HG03469 (cell line): ENCODE measurements around the gene DENND5B.
A peak's percentile ranks its signal among the peaks of the same experiment; 100 is the strongest.
"Not testable (repeated sequence)": the region's sequence is repeated elsewhere in the genome, so short reads cannot be mapped to it uniquely, and the experiment has no call there.

ENCODE experiments used
- ATAC-seq: cut with Tn5 transposase; IDR thresholded peaks from one replicate; pipeline ENCODE4 v1.9.1; 2021; ENCODE audit warnings: mild to moderate bottlenecking, moderate library complexity, moderate number of reproducible peaks; ENCODE audit not compliant: unreplicated experiment

Gene DENND5B

GRCh38 chr12:31560516-31560915, 30.4 kb downstream of the DENND5B start:
- ATAC-seq: no peak

GRCh38 chr12:31558521-31558920, 32.4 kb downstream of the DENND5B start:
- ATAC-seq: no peak

DNA sequence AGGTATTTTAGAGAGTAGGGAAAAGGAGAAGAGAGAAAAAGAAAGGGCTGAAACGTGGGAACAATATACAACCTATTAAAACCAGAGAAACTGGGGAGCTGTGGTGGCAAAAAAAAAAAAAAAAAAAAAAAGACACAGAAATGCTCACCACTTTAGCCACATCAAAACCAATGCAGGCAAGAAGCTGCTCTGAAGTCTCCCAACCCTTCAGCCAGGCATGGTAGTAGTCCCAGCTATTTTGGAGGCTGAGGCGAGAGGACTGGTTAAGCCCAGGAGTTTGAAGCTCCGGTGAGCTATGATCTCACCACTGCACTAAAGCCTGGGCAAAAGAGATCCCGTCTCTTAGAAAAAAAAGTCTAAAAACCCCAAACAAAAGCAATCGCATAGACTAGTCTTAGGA, 33.2 kb downstream of the DENND5B start:
- ATAC-seq: no peak

- ATAC-seq: not testable (repeated sequence)
Observed at GRCh38 chr12:31555466-31555865, 35.5 kb downstream of the DENND5B start.

DNA sequence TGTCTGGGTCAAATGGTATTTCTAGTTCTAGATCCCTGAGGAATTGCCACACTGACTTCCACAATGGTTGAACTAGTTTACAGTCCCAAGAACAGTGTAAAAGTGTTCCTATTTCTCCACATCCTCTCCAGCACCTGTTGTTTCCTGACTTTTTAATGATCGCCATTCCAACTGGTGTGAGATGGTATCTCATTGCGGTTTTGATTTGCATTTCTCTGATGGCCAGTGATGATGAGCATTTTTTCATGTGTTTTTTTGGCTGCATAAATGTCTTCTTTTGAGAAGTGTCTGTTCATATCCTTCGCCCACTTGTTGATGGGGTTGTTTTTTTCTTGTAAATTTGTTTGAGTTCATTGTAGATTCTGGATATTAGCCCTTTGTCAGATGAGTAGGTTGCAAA, 40.3 kb downstream of the DENND5B start:
- ATAC-seq: not testable (repeated sequence)

DNA sequence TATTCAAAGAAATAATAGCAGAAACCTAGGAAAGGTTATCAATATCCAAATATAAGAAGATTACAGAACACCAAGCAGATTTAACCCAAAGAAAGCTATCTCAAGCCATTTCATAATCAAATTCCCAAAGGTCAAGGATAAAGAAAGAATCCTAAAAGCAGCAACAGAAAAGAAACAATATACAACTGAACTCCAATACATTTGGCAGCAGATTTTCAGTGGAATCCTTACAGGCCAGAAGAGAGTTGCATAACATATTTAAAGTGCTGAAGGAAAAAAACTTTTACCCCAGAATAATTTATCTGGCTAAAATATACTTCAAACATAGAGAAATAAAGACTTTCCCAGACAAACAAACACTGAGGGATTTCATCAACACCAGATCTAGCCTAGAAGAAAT, 54.3 kb downstream of the DENND5B start:
- ATAC-seq: no peak

DNA sequence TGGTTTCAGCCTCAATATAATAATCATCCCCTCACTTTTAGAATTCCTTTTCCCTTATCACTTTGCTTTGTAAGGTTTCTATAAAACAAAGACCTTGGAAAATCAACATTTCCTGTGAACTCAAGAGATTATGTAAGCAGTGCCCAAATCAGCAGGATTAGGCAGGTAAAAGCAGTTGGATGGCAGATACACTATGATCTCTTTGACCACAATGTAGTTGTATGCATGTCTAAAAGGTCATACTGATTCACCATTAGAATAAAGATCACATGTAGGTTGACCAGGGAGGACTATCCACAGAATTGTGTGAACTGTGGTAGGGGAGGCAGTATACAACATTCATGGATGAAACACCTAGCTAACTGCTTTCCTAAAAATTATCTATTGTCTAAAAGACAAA, 57.5 kb downstream of the DENND5B start:
- no peak for ATAC-seq

GRCh38 chr12:31531893-31532292, 59.0 kb downstream of the DENND5B start:
- ATAC-seq: no peak

DNA sequence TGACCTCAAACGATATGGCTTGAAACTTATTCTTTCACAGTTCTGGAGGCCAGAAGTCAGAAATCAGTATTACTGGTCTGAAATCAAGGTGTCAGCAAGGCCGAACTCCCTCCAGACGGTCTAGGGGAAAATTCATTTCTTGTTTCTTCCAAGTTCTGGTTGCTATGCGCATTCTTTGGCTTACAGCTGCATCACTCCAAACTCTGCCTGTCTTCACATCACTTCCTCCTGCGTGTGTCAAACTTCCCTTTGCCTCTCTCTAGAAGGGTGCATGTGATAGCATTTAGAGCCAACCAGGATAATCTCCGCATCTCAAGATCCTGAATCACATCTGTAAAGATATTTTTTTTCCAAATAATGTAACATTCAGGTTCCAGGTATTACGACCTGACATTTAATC, 62.8 kb downstream of the DENND5B start:
- ATAC-seq: no peak

GRCh38 chr12:31527083-31527482, 63.9 kb downstream of the DENND5B start:
- ATAC-seq: no peak

- no peak for ATAC-seq
Observed at GRCh38 chr12:31526158-31526546, 64.8 kb downstream of the DENND5B start.

DNA sequence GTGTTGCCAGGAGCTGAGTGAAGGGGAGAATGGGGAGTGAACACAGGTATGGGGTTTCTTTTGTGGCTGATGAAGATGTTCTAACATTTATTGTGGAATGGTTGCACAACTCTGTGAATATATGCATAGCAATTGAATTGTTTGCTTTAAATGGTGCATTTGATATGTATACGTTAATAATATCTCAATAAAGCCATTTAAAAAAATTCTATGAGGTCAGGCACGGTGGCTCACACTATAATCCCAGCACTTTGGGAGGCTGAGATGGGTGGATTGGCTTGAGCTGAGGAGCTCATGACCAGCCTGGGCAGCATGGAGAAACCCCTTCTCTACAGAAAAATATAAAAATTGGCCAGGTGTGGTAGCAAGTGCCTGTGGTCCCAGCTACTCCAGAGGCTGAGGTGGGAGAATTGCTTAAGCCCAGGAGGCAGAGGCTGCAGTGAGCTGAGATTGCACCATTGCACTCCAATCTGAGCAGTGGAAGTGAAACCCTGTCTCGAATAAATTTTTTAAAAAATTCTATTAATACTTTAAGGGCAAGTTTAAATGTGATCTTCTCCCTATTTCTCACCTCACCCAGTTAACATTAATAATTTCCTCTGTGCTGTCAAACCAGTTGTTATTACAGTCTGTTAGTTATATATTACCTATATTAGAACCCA, 65.3 kb downstream of the DENND5B start:
- ATAC-seq: no peak

GRCh38 chr12:31524791-31525495, 66.0 kb downstream of the DENND5B start:
- peak; percentile 94 for ATAC-seq

DNA sequence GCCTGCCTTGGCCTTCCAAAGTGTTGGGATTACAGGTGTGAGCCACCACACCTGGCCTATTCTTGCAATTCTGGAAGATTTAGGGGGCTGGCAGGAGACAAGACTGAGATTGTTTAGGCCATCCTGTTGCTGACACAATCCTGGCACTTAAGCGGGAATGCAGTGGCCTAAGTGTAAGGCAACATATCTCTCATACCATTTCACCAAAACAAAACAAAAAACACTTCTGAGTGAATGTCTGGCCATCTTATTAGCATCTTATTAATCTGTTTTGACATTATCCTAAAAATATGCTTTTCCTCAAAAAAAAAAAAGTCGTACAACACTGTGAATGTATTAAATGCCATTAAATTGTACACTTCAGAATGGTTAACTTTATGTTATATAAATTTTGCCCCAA, 67.6 kb downstream of the DENND5B start:
- no peak for ATAC-seq

DNA sequence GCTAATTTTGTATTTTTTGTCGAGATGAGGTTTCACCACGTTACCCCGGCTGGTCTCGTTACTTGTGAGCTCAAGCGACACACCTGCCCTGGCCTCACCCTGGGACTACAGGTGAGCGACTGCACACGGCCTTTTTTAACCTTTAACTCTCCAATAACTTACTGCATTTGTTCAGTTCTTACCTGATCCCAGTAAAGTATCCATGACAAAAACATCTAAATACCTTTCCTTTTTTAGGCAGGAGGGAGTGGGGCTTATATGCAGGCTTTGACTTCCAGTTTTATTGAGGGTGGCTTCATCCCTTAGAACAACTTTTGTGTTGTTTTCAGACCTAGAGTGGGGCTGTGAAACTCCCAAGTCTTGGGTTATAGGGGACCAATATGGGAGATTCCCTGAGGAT, 68.3 kb downstream of the DENND5B start:
- no peak for ATAC-seq

GRCh38 chr12:31521964-31522363, 69.0 kb downstream of the DENND5B start:
- no peak for ATAC-seq

DNA sequence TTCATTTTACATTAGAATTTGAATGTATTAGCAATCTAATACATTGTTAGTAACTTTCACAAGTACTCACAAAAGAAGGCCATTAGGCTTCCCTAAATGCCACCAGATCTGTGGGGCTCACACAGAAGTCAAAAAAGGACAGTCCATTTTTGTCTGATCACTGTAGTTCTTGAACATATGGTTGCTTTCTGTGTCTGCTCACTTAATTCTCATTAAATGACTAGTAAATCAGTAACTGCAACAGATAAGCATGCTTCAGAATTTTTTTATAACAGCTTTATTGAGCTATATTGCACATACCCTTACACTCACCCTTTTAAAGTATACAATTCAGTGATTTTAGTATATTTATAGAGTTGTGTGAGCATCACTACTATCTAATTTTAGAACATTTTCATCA, 71.4 kb downstream of the DENND5B start:
- no peak for ATAC-seq

GRCh38 chr12:31518680-31519227, 72.2 kb downstream of the DENND5B start:
- ATAC-seq: no peak

GRCh38 chr12:31517994-31518393, 72.9 kb downstream of the DENND5B start:
- ATAC-seq: no peak

DNA sequence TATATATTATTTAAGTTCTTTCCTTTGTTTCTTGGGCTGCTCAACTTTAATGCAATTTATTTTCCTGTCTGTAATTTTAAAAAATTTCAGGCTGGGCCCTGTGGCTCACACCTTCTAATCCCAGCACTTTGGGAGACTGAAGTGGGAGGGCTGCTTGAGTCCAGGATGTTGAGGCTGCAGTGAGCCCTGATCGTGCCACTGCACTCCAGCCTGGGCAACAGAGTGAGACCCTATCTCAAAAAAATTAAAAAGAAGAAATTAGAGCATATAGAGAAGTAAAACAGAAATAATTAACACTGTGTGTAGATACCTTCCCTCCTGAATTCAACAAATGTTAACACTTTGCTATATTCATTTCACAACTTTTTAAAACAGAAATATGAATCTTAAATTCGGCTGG, 74.2 kb downstream of the DENND5B start:
- ATAC-seq: no peak

- ATAC-seq: no peak
Observed at GRCh38 chr12:31514912-31515311, 76.0 kb downstream of the DENND5B start.

DNA sequence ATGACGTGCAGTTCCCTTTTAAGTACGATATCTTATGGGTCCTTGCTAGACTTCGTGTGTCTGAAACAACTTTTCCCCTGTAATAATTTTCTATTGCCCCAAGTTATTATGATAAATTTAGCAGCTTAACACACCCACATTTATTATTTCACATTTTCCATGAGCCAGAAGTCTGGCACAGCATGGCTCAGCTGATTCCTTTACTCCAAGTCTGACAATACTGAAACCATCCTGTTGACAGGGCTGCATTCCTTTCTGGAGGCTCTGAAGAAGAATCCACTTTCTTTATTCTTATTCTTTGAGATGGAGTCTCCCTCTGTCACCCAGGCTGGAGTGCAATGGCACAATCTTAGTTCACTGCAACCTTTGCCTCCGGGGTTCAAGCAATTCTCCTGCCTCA, 80.9 kb downstream of the DENND5B start:
- ATAC-seq: no peak
